GM19239 (cell line): ENCODE results near the gene SPDYA.

Source experiments
- DNase-seq: peaks from one replicate; pipeline ENCODE4 v3.0.0; 2011; ENCODE audit warnings: low spot score; ENCODE audit not compliant: insufficient read length
- FAIRE-seq: peaks from 2 replicates; lab custom pipeline; 2011; peaks lifted over from hg19 to GRCh38; lab: Jason Lieb, UNC

Gene SPDYA

GRCh38 chr2:28822036-28822435, 11.4 kb downstream of the SPDYA start:
- FAIRE-seq (no peak), DNase-seq (no peak)

GRCh38 chr2:28824207-28824606, 13.6 kb downstream of the SPDYA start:
- no peak for FAIRE-seq
- DNase-seq = no peak

GRCh38 chr2:28824870-28825269, 14.2 kb downstream of the SPDYA start:
- DNase-seq = no peak
- FAIRE-seq = no peak

- no peak for DNase-seq
- FAIRE-seq = no peak
Observed at GRCh38 chr2:28828382-28828781, 17.7 kb downstream of the SPDYA start.

DNA sequence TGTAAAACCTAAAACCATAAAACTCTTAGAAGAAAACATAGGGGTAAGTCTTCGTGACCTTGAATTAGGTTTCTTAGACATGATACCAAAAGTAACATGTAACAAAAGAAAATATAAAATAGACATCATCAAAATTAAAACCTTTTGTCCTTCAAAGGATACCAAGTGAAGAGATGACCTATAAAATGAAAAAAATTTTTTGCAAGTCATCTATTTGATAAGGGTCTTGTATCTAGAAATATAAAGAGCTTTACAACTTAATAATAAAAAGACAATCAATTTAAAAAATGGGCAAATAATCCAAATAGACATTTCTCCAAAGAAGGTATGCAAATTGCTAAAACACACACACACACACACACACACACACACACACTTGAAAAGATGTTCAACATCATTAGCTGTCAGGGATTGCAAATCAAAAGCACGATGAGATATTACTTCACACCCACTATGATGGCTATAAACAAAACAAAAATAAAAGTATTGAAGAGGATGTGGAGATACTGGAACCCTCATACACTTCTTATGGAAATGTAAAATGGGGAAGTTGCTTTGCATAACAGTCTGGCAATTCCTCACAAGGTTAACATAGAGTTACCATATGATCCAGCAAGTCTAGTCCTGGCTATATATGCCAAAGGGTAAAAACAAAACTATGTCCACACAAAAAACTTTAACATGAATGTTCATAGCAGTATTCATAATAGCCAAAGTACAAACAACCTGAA, 23.3 kb downstream of the SPDYA start:
- no peak for DNase-seq
- FAIRE-seq = no peak

DNA sequence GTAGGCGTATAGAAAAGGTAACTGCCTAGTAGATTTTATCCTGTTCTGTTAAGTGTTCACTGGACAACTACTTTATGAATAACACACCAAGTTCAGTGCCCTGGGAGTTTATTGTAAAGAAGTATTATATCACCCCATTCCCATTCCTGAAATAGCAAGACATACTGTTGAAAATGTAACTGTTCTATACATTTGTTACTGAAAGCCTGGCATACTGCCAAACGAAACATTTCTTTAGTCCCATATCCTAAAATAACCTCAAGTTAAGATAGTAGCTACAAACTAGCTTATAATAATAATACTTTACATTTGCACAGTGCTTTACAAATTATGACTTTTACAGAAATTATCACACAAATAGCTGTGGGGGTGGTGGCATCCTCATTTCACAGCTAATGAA, 25.1 kb downstream of the SPDYA start:
- FAIRE-seq = no peak
- DNase-seq = no peak

GRCh38 chr2:28838971-28839370, 28.3 kb downstream of the SPDYA start:
- DNase-seq = no peak
- FAIRE-seq = no peak

GRCh38 chr2:28842042-28842441, 31.4 kb downstream of the SPDYA start:
- DNase-seq = no peak
- FAIRE-seq = no peak

- no peak for FAIRE-seq
- no peak for DNase-seq
Observed at GRCh38 chr2:28855193-28855592, 44.6 kb downstream of the SPDYA start.

DNA sequence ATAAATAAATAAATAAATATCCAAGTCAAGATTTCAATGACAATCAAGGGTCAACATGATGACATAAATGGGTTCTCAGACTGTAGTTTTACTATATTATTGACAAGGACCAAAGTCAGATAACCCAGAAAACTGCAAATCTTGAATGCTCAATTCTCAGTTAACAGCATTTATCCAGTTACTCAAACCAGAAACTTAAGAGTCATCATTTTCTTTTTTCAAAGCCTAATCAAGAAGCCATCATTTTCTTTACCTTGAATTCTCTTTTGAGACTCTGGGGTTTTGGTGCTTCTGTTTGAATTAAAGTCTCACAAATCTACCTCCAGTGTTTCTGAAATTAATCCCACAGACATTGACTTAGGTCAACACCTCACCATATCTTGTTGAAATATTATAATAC, 45.3 kb downstream of the SPDYA start:
- FAIRE-seq (no peak), DNase-seq (no peak)

GRCh38 chr2:28868611-28869010, 58.0 kb downstream of the SPDYA start:
- DNase-seq = no peak
- no peak for FAIRE-seq

- DNase-seq (no peak), FAIRE-seq (no peak)
Observed at GRCh38 chr2:28869494-28870145, 59.0 kb downstream of the SPDYA start.

DNA sequence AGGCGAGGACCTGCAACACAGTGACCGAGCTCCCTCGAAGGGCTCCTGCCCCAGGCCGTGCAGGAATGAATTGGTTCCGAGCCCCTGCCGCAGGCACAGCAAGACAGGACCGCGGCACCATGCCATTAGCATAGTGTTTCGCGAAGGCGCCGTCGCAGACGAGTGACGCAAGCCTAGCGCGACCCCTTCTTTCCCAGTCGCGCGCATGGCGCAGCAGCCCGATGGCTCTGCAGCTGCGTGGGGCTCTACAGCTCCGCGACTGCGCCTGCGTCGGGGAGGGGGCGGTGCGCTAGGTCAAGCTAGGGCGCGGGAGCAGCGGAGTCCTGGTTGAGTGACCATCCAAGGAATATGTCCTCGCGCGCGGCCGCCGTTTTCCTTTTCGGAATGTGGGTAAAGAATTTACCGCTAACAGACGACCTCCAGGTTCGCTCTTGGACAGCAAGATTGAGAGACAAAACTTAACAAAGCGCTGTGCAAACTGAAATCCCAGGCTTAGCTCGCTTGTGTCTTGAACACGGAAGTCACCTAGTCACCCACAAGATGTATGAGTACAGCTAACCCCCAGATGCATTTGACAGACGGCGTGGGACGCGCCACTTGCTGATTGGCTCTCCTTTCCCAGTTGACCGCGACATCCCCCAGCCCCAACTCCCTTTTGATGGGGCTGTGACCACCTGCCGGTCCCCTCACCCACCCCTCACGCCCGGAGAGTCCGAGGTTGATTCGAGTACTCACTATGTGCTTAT, 59.7 kb downstream of the SPDYA start, which contains the start of gene TRMT61B:
Gene TRMT61B (minus strand): TSS at position 164 of the 746 bp plus-strand sequence. CDS start 32 bp downstream, at position 132.
- DNase-seq (peak; percentile 91), FAIRE-seq (peak; percentile 92)

- FAIRE-seq (no peak), DNase-seq (no peak)
Observed at GRCh38 chr2:28871620-28872019, 61.0 kb downstream of the SPDYA start.

DNA sequence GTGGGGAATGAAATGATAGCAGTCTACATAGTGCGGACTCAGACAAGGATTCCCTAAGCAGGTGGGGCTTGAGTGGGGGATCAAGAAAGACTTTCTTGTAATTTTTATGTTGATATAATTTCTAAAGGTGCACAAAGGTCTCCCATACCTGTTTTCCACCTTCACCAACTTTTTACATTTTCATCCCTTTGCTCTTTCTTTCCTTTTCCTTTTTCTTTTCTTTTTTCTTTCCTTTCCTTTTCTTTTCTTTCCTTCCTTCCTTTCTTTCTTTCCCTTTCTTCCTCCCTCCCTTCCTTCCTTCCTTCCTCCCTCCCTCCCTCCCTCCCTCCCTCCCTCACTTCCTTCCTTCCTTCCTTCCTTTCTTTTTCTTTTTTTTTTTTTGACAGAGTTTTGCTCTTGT, 69.6 kb downstream of the SPDYA start:
- DNase-seq (no peak), FAIRE-seq (no peak)

DNA sequence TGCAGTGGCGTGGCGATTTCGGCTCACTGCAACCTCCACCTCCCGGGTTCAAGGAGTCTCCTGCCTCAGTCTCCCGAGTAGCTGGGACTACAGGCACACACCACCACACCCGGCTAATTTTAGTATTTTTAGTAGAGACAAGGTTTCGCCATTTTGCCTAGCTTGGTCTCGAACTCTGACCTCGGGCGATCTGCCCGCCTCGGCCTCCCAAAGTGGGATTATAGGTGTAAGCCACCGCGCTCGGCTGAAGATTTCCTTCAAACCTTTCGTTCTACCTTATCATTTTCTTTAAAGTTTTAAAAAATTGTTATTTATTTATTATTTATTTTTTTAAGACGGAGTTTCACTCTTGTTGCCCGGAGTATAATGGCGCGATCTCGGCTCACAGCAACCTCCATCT, 82.9 kb downstream of the SPDYA start:
- DNase-seq = no peak
- no peak for FAIRE-seq

GRCh38 chr2:28894470-28895188, 84.0 kb downstream of the SPDYA start, which contains the start of gene WDR43:
Gene WDR43, plus strand, starts transcription at chr2:28894667. Its CDS starts 32 bp downstream, at chr2:28894699.
- peak; percentile 88 for DNase-seq
- FAIRE-seq = peak; percentile 96

DNA sequence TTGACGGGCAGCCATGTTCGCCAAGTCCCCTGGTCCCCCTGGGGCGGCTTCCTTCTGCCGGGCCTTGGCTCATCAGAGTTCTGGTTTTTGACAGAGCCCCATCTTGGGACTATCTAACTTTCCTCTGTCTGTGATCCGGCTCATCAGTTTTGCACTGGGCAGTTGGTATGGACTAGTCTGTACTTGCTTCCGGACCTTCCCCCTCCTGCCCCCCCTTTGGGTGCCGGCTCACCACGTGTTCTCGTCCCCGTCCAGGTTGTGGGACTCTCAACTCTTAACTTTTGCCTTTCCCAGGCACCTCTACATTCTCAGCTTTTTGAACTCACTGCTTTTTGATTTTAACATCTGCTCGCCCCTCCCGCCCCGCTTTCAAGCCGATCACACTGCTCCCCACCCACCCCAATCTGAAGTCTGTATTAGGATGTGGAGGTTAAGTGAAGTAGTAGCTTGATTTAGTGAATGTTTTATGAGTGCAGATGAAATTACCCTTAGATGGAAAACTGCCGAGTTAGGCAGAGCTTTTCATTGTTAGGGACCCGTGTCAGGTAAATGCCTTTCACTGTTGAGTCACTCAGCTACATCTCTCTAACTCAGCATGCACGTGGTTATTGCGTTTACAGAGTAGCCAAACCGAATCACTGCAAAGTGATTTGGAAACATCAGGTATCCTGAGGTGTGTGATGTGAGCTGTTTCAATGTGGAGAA, 84.7 kb downstream of the SPDYA start:
- FAIRE-seq (peak; percentile 90), DNase-seq (no peak)

DNA sequence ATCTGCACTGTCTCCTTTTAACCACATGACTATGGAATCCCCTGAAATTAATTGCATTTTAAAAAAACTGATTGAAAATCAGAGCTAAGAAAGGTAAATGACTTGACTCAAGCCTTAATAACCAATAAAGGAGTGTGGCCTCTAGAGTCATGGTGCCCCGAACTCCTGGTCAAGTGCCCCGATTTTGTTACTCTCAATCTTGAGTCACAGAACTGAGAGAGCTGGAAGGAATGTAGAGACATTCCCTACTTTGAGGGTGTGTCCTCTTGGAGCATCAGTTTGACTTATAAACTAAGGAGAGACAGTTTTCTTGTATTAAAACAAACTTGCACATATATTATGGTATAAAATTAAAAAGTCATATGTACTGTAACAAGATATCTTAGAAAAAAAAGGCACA, 86.3 kb downstream of the SPDYA start:
- DNase-seq = no peak

DNA sequence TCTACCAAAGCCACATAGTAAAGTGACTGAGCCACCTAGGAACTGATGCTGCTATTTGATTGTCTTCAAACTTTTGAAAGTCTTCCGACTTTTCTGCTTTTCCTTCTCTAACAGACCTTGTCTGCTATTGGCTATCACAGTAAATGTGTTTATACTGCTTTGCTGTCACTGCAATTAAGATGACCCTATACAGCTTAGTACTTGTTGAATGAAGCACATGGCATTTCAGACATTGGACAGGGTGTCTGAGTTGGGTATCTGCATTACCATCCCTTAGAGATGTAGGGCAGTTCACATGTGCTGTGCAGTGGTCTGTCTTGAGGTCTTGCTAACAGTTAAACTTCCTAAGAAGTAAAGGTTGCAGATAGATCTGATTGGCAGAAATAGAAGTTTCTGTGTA, 87.4 kb downstream of the SPDYA start:
- DNase-seq (no peak), FAIRE-seq (no peak)

More for the DNA sequence above, 86.3 kb downstream of the SPDYA start:
- FAIRE-seq = peak; percentile 39
